T follicular helper cell (primary cell): ENCODE results near the gene KIF1A.
"Not testable (repeated sequence)": the region's sequence is repeated elsewhere in the genome, so short reads cannot be mapped to it uniquely, and the experiment has no call there.

ENCODE experiments used
- DNase-seq: peaks from one replicate; pipeline ENCODE4 v3.0.0-alpha.2; 2020; ENCODE audit warnings: low read depth

Gene KIF1A

GRCh38 chr2:240848900-240849680 lies 29.1 kb upstream of the KIF1A start:
- no peak for DNase-seq

- no peak for DNase-seq
Observed at GRCh38 chr2:240847817-240848216, 27.8 kb upstream of the KIF1A start.

- DNase-seq: no peak
Observed at GRCh38 chr2:240846873-240847595, 27.0 kb upstream of the KIF1A start.

- not testable (repeated sequence) for DNase-seq
Observed at GRCh38 chr2:240846309-240846708, 26.3 kb upstream of the KIF1A start.

GRCh38 chr2:240840435-240841060 lies 20.5 kb upstream of the KIF1A start:
- no peak for DNase-seq

- no peak for DNase-seq
Observed at GRCh38 chr2:240839152-240840143, 19.4 kb upstream of the KIF1A start.

- DNase-seq: no peak
Observed at GRCh38 chr2:240837621-240838020, 17.6 kb upstream of the KIF1A start.

- DNase-seq: no peak
Observed at GRCh38 chr2:240836781-240837467, 16.9 kb upstream of the KIF1A start.

GRCh38 chr2:240835528-240835927 lies 15.5 kb upstream of the KIF1A start:
- DNase-seq: no peak

- DNase-seq: no peak
Observed at GRCh38 chr2:240834377-240834975, 14.5 kb upstream of the KIF1A start.

- DNase-seq: no peak
Observed at GRCh38 chr2:240833724-240834285, 13.8 kb upstream of the KIF1A start.

- DNase-seq: no peak
Observed at GRCh38 chr2:240832921-240833494, 13.0 kb upstream of the KIF1A start.

- peak; percentile 99 for DNase-seq
Observed at GRCh38 chr2:240832205-240832727, 12.2 kb upstream of the KIF1A start.

- no peak for DNase-seq
Observed at GRCh38 chr2:240831594-240832204, 11.7 kb upstream of the KIF1A start.

GRCh38 chr2:240825476-240825875 lies 5.5 kb upstream of the KIF1A start:
- no peak for DNase-seq

GRCh38 chr2:240823449-240824336 lies 3.7 kb upstream of the KIF1A start:
- no peak for DNase-seq

- DNase-seq: no peak
Observed at GRCh38 chr2:240822280-240822847, 2.3 kb upstream of the KIF1A start.

GRCh38 chr2:240821429-240821778 lies 1.4 kb upstream of the KIF1A start:
- DNase-seq: no peak
